HPDE6-E6E7 (cell line): Measurements from ENCODE around the gene CCDC187.

ENCODE experiments used
- DNase-seq: peaks from one replicate; pipeline ENCODE4 v3.0.0; 2011; ENCODE audit warnings: missing footprints; ENCODE audit errors: extremely low spot score

Gene CCDC187

GRCh38 chr9:136252846-136253245 is 51.0 kb downstream of the CCDC187 start:
- no peak for DNase-seq

- DNase-seq = no peak
Measured at GRCh38 chr9:136252281-136252680, 51.6 kb downstream of the CCDC187 start.

GRCh38 chr9:136251264-136252115 is 52.4 kb downstream of the CCDC187 start:
- no peak for DNase-seq

GRCh38 chr9:136250676-136251075 is 53.2 kb downstream of the CCDC187 start:
- DNase-seq = no peak

GRCh38 chr9:136249877-136250559 is 53.9 kb downstream of the CCDC187 start:
- no peak for DNase-seq

- DNase-seq = no peak
Measured at GRCh38 chr9:136248951-136249876, 54.7 kb downstream of the CCDC187 start.

- no peak for DNase-seq
Measured at GRCh38 chr9:136247947-136248637, 55.8 kb downstream of the CCDC187 start.

- no peak for DNase-seq
Measured at GRCh38 chr9:136247551-136247916, 56.4 kb downstream of the CCDC187 start.

- DNase-seq = no peak
Measured at GRCh38 chr9:136246849-136247550, 56.9 kb downstream of the CCDC187 start.

GRCh38 chr9:136245219-136246150 is 58.4 kb downstream of the CCDC187 start, which contains the start of gene QSOX2:
QSOX2 (minus strand) TSS chr9:136245812; CDS start chr9:136245803, 9 bp downstream.
- DNase-seq = peak; percentile 51

GRCh38 chr9:136244969-136245218 is 59.0 kb downstream of the CCDC187 start:
- DNase-seq = no peak

- DNase-seq = no peak
Measured at GRCh38 chr9:136244122-136244968, 59.5 kb downstream of the CCDC187 start.

GRCh38 chr9:136243631-136244030 is 60.3 kb downstream of the CCDC187 start:
- no peak for DNase-seq

- DNase-seq = no peak
Measured at GRCh38 chr9:136242918-136243525, 60.9 kb downstream of the CCDC187 start.

- DNase-seq = no peak
Measured at GRCh38 chr9:136242248-136242647, 61.6 kb downstream of the CCDC187 start.

GRCh38 chr9:136241542-136241941 is 62.4 kb downstream of the CCDC187 start:
- DNase-seq = no peak

GRCh38 chr9:136240941-136241340 is 63.0 kb downstream of the CCDC187 start:
- DNase-seq = no peak

- no peak for DNase-seq
Measured at GRCh38 chr9:136239983-136240330, 63.9 kb downstream of the CCDC187 start.
